Uterus (tissue), 4 donors: ENCODE measurements around the gene POU2AF3. TPM values are rescaled to one million over a fixed set of nuclear protein-coding genes. Genes with fewer than 3 reads are reported as not detected.

Source experiments
- DNase-seq, 2 donors: peaks; one replicate each; pipeline ENCODE4 v3.0.0-alpha.2; 2019 to 2020
- H3K27ac ChIP-seq, 2 donors: fragments of 200-600 bp; sonication (generic); 1 replicate in 1 of 2; 2 replicates in 1 of 2; pipeline ENCODE4 v1.5.1; 2016 to 2018
- H3K27me3 ChIP-seq, 2 donors: fragments of 200-600 bp; sonication (generic); one replicate each; pipeline ENCODE4 v1.5.1; 2018 to 2019; ENCODE audit warnings: control low read depth in 1 of 2
- H3K36me3 ChIP-seq, 2 donors: fragments of 200-600 bp; sonication (generic); one replicate each; pipeline ENCODE4 v1.5.1; 2019; ENCODE audit warnings: control low read depth in 1 of 2
- H3K4me1 ChIP-seq, 2 donors: fragments of 200-600 bp; sonication (generic); one replicate each; pipeline ENCODE4 v1.5.1; 2018 to 2019; ENCODE audit warnings: control low read depth in 1 of 2
- H3K4me3 ChIP-seq, 2 donors: fragments of 200-600 bp; sonication (generic); 1 replicate in 1 of 2; 2 replicates in 1 of 2; pipeline ENCODE4 v1.5.1; 2018 to 2019; ENCODE audit warnings: mild to moderate bottlenecking in 1 of 2
- H3K9me3 ChIP-seq, 2 donors: fragments of 200-600 bp; sonication (generic); one replicate each; pipeline ENCODE4 v1.5.1; 2019; ENCODE audit warnings: control low read depth in 1 of 2
- CTCF ChIP-seq, 4 experiments: fragments of 200-600 bp in 2 of 4; fragments of 450-650 bp in 2 of 4; sonication (generic) in 2 of 4; IDR thresholded peaks; one replicate each; pipeline ENCODE4 v1.5.1; 2016 to 2019; ENCODE audit warnings: antibody characterized with exemption in 4 of 4, mild to moderate bottlenecking in 2 of 4, moderate library complexity in 1 of 4
- POLR2A ChIP-seq, 2 donors: fragments of 450-650 bp; IDR thresholded peaks; one replicate each; pipeline ENCODE4 v1.6.1; 2016; ENCODE audit warnings: antibody characterized with exemption in 2 of 2, mild to moderate bottlenecking in 1 of 2, moderate library complexity in 1 of 2
- intact Hi-C: fragments of 100-400 bp; cut with DNase I; formaldehyde crosslinking; loops from one replicate; pipeline ENCODE4 v1.15.1; 2023; ENCODE audit warnings: low total_unique reads
- total RNA-seq, 4 donors: library from RNA; depleted of rRNA in 3 of 4; stranded (reverse); fragments of >200 nt in 3 of 4; gene quantifications; one replicate each; pipeline versions ENCODE4 v1.1.0 to v1.2.4, GENCODE V29; 2014 to 2023
- donor health status: DM: yes; HTN: yes; CAD: no.

POU2AF3 gene
- total RNA-seq, 4 donors from 2014 or later = 0.97 to 13.2 (median 6.2) TPM

GRCh38 chr11:111347723-111348115, 49.4 kb downstream of the POU2AF3 start:
- H3K36me3 ChIP-seq = no peaks in the 10 kb centered on the region
- H3K27me3 ChIP-seq = no peaks in the 10 kb centered on the region
- intact Hi-C loops = no loop called here
- no peaks in the 10 kb centered on the region for H3K9me3 ChIP-seq
- DNase-seq = no peak
- peak overlapping the region in 1 of 2 donors; percentile 30 for H3K27ac ChIP-seq
- TF ChIP-seq POLR2A (IDR thresholded peaks at IDR 0.05) (no peak), CTCF (IDR thresholded peaks at IDR 0.05) (no peak)
- peaks cover 0 to 5% of the 10 kb centered on the region in 2 donors for H3K4me1 ChIP-seq
- no peak overlapping the region for H3K4me3 ChIP-seq

GRCh38 chr11:111348147-111348546, 49.8 kb downstream of the POU2AF3 start:
- Histone ChIP-seq H3K9me3 (no peaks in the 10 kb centered on the region), H3K4me3 (no peak overlapping the region), H3K36me3 (no peaks in the 10 kb centered on the region), H3K27ac (no peak overlapping the region), H3K4me1 (peaks cover 0 to 9% of the 10 kb centered on the region in 2 donors), H3K27me3 (no peaks in the 10 kb centered on the region)
- DNase-seq = no peak
- TF ChIP-seq CTCF (IDR thresholded peaks at IDR 0.05) (no peak), POLR2A (IDR thresholded peaks at IDR 0.05) (no peak)
- intact Hi-C loops = no loop called here

DNA sequence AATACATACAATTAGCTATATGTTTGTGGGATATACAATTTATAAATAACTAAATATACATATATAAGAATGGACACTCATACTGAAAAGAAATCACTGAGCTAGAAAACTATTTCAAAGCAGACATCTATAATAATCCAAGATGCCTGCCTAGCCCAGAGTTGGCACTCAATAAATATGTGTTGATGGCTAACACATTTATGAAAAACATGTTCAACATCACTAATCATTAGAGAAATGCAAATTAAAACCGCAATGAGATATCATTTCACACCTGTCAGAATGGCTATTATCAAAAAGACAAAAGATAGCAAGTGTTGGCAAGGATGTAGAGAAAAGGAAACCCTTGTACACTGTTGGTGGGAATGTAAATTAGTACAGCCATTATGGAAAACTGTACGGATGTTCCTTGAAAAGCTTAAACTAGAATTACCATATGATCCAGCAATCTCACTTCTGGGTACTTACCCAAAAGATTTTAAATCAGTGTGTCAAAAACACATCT, 50.9 kb downstream of the POU2AF3 start:
- H3K27ac ChIP-seq = no peak overlapping the region
- no peaks in the 10 kb centered on the region for H3K27me3 ChIP-seq
- H3K9me3 ChIP-seq = no peaks in the 10 kb centered on the region
- peaks cover 0 to 12% of the 10 kb centered on the region in 2 donors for H3K4me1 ChIP-seq
- TF ChIP-seq POLR2A (IDR thresholded peaks at IDR 0.05) = no peak
- TF ChIP-seq CTCF (IDR thresholded peaks at IDR 0.05) = no peak
- no peaks in the 10 kb centered on the region for H3K36me3 ChIP-seq
- intact Hi-C loops = no loop called here
- no peak for DNase-seq
- no peak overlapping the region for H3K4me3 ChIP-seq

- Histone ChIP-seq H3K4me3 (no peak overlapping the region), H3K9me3 (no peaks in the 10 kb centered on the region), H3K4me1 (peaks cover 0 to 12% of the 10 kb centered on the region in 2 donors), H3K36me3 (no peaks in the 10 kb centered on the region), H3K27me3 (no peaks in the 10 kb centered on the region), H3K27ac (peak overlapping the region; percentile 59 to 67)
- TF ChIP-seq CTCF (IDR thresholded peaks at IDR 0.05) = no peak
- TF ChIP-seq POLR2A (IDR thresholded peaks at IDR 0.05) = no peak
- intact Hi-C loops = no loop called here
- no peak for DNase-seq
Observed at GRCh38 chr11:111350811-111351210, 52.5 kb downstream of the POU2AF3 start.

DNA sequence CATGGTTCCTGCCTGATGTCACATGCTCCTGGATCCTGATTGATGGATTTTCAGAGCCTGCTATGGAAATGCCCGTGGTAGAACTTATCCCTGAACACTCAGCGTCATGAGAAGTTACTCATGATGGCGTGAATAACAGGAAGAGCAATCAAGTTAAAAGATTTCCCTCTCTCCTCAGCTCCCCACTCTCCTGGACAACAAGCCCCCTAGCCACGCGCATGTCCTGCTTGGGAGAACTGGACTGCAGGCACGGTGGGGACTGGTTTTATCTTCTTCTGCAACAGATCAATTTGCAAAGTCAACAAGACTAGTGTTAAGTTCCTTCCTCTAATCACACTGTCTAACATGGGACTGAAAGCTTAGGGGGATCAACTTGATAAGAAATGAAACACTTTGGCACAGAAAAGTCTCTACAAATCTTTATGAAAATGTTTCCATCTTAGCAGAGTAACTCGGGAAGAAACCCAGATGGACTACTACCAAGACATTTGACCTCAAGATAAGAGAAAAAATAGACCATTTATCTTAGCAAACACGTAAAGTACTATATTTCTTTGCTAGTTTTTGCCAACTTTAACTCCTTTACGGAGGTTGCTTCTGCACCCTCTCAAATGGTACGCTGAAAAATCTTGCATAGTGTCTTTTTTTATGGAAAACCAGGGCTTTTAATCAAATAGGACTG, 53.2 kb downstream of the POU2AF3 start:
- TF ChIP-seq POLR2A (IDR thresholded peaks at IDR 0.05) = no peak
- no peak for TF ChIP-seq CTCF (IDR thresholded peaks at IDR 0.05)
- peaks cover 0 to 12% of the 10 kb centered on the region in 2 donors for H3K4me1 ChIP-seq
- intact Hi-C loops = no loop called here
- no peaks in the 10 kb centered on the region for H3K9me3 ChIP-seq
- H3K36me3 ChIP-seq = no peaks in the 10 kb centered on the region
- DNase-seq = no peak
- H3K27ac ChIP-seq = peak overlapping the region; percentile 59 to 67
- no peaks in the 10 kb centered on the region for H3K27me3 ChIP-seq
- no peak overlapping the region for H3K4me3 ChIP-seq
